Lower lobe of right lung (tissue), 2 donors: Measurements from ENCODE around the gene DCP2. TPM values are rescaled to one million over a fixed set of nuclear protein-coding genes. Genes with fewer than 3 reads are reported as not detected.

ENCODE experiments used
- ATAC-seq, 2 donors: fragments of 200-7000 bp; cut with Tn5 transposase; one replicate each; pipeline ENCODE4 v1.9.1; 2020 to 2022; ENCODE audit warnings: mild to moderate bottlenecking in 2 of 2, moderate library complexity in 2 of 2
- DNase-seq: peaks from one replicate; pipeline ENCODE4 v3.0.0-alpha.2; 2020
- H3K27ac ChIP-seq: fragments of 200-600 bp; one replicate; pipeline ENCODE4 v1.8.0; 2022
- H3K27me3 ChIP-seq: fragments of 200-600 bp; one replicate; pipeline ENCODE4 v1.8.0; 2022; ENCODE audit warnings: low read depth
- H3K36me3 ChIP-seq: fragments of 200-600 bp; one replicate; pipeline ENCODE4 v1.8.0; 2022; ENCODE audit warnings: mild to moderate bottlenecking
- H3K4me1 ChIP-seq: fragments of 200-600 bp; one replicate; pipeline ENCODE4 v1.8.0; 2022
- H3K4me3 ChIP-seq: fragments of 200-600 bp; one replicate; pipeline ENCODE4 v1.8.0; 2022; ENCODE audit warnings: mild to moderate bottlenecking
- H3K9me3 ChIP-seq: fragments of 200-600 bp; one replicate; pipeline ENCODE4 v1.8.0; 2022
- CTCF ChIP-seq: fragments of 200-600 bp; IDR thresholded peaks from one replicate; pipeline ENCODE4 v1.8.0; 2022; ENCODE audit warnings: antibody characterized with exemption, mild to moderate bottlenecking
- intact Hi-C: fragments of 100-400 bp; cut with DNase I; formaldehyde crosslinking; loops from one replicate; pipeline ENCODE4 v1.11.0; 2022
- total RNA-seq: library from RNA; stranded (reverse); fragmentation: NEBNext Ultra II Directional; extraction: Animal tissue kit (Norgen Biotek cat#: 25700); gene quantifications from one replicate; pipeline ENCODE4 v1.2.1, GENCODE V29; 2021
- donor health status: DM: no; HTN: yes; CAD: no; lungs with severe emphysema.

DCP2 gene
- total RNA-seq, 1 donor from 2014 or later = 77.8 TPM

DNA sequence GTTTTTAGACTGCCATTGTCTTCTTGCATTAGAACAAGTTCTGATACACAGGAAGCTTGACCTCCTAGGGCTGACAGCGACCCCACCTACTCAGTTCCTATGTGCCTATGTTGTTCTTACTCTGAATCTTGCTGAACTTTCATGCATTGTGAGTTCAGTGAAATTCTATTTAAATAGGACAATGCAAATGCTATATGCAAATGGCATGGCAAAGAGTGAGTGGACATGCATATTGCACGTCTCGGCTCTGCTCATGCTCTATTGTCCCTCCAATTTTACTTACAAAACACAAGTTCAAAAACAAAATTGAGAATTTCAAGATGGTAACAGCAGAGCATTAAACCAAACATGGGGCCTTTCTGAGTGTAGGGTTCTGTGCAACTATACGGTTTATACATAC lies 5.3 kb upstream of the DCP2 start:
- Histone ChIP-seq H3K4me3 (no peak overlapping the region), H3K27me3 (no peaks in the 10 kb centered on the region), H3K27ac (no peak overlapping the region), H3K4me1 (peaks cover 17% of the 10 kb centered on the region), H3K36me3 (no peaks in the 10 kb centered on the region), H3K9me3 (no peaks in the 10 kb centered on the region)
- DNase-seq (no peak), ATAC-seq (no peak)
- TF ChIP-seq CTCF = no peak
- intact Hi-C loops = no loop called here

GRCh38 chr5:112973036-112973435 lies 3.6 kb upstream of the DCP2 start:
- Histone ChIP-seq H3K4me1 (peaks cover 21% of the 10 kb centered on the region), H3K27me3 (no peaks in the 10 kb centered on the region), H3K4me3 (no peak overlapping the region), H3K36me3 (no peaks in the 10 kb centered on the region), H3K27ac (no peak overlapping the region), H3K9me3 (no peaks in the 10 kb centered on the region)
- DNase-seq = no peak
- TF ChIP-seq CTCF = no peak
- ATAC-seq = no peak
- intact Hi-C loops = no loop called here

GRCh38 chr5:112973904-112974303 lies 2.7 kb upstream of the DCP2 start:
- DNase-seq (no peak), ATAC-seq (no peak)
- no peaks in the 10 kb centered on the region for H3K9me3 ChIP-seq
- intact Hi-C loops = no loop called here
- H3K27me3 ChIP-seq = no peaks in the 10 kb centered on the region
- no peaks in the 10 kb centered on the region for H3K36me3 ChIP-seq
- no peak overlapping the region for H3K4me3 ChIP-seq
- no peak for TF ChIP-seq CTCF
- peaks cover 27% of the 10 kb centered on the region for H3K4me1 ChIP-seq
- no peak overlapping the region for H3K27ac ChIP-seq

DNA sequence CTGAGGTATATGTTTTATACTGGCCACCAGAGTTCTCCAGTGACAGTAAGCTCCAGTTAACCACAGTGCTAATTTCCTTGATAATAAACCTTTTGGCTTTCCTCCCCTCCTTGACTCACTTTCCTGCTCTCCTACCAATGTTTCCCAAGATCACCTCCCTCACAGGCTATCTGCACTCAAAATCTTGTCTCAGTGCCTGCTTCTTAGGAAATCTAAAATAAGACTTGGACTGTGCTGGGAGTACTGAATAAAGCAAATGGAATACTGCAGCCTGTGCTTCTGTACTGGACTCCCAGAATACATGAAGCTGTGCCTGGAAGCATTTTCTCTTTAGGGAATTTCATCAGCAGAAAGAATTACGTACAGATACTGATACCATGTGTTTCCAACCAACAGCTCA lies 1.7 kb upstream of the DCP2 start:
- no peak for ATAC-seq
- Histone ChIP-seq H3K9me3 (no peaks in the 10 kb centered on the region), H3K4me1 (peaks cover 25% of the 10 kb centered on the region), H3K27ac (no peak overlapping the region), H3K27me3 (no peaks in the 10 kb centered on the region), H3K4me3 (no peak overlapping the region), H3K36me3 (no peaks in the 10 kb centered on the region)
- no peak for DNase-seq
- TF ChIP-seq CTCF = no peak
- intact Hi-C loops = no loop called here

GRCh38 chr5:112975721-112976431 lies 722 bp upstream of the DCP2 start:
- DNase-seq (no peak), ATAC-seq (peak in 1 of 2 donors; percentile 32)
- Histone ChIP-seq H3K9me3 (no peaks in the 10 kb centered on the region), H3K4me3 (peak overlapping the region; percentile 88), H3K36me3 (no peaks in the 10 kb centered on the region), H3K4me1 (peaks cover 34% of the 10 kb centered on the region), H3K27ac (peak overlapping the region; percentile 90), H3K27me3 (no peaks in the 10 kb centered on the region)
- intact Hi-C loops = no loop called here
- TF ChIP-seq CTCF = no peak
